ENCODE data around the gene POR.
"Not testable (repeated sequence)": the region's sequence is repeated elsewhere in the genome, so short reads cannot be mapped to it uniquely, and the experiment has no call there.

The POR gene

DNA sequence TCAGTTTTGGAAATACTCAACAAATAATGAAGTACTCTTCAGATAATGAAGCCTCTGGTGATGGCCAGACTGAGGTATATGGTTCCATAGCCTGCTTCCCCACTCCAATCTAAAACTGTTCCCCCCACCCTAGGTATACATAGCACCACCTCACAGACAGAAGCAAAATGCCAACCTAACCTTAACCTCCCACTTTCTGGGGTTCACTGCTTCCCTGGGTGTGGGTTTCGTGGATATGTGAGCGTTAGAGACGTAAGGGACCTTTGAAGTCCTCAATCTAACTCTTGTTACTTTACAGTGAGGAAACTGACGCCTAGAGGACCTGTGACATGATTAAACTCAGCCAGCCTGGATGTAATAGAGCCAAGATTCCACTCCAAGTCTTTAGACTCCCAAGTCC, 34.7 kb upstream of the POR start (continued):
- TF ChIP-seq CSRNP3 (CRISPR knock-in tag; IDR thresholded peaks at IDR 0.05), result no peak
- no peak for TF ChIP-seq PPARA (CRISPR knock-in tag; IDR thresholded peaks at IDR 0.05; ENCODE audit: borderline replicate concordance)
- TF ChIP-seq POU6F1 (CRISPR knock-in tag; IDR thresholded peaks at IDR 0.05; ENCODE audit: borderline replicate concordance, low read depth), result no peak

- ATAC-seq, result no peak
- TF ChIP-seq TSHZ2 (CRISPR knock-in tag; IDR thresholded peaks at IDR 0.05) (no peak), POU6F1 (CRISPR knock-in tag; IDR thresholded peaks at IDR 0.05; ENCODE audit: borderline replicate concordance, low read depth) (no peak), GLIS3 (CRISPR knock-in tag; IDR thresholded peaks at IDR 0.05) (no peak), ZFP3 (CRISPR knock-in tag; IDR thresholded peaks at IDR 0.05) (no peak), TCF4 (CRISPR knock-in tag; IDR thresholded peaks at IDR 0.05; ENCODE audit: borderline replicate concordance) (no peak), TOX (CRISPR knock-in tag; IDR thresholded peaks at IDR 0.05; ENCODE audit: borderline replicate concordance) (no peak), BACH2 (CRISPR knock-in tag; IDR thresholded peaks at IDR 0.05; ENCODE audit: borderline replicate concordance) (no peak), PPARA (CRISPR knock-in tag; IDR thresholded peaks at IDR 0.05; ENCODE audit: borderline replicate concordance) (no peak), ZC3H10 (CRISPR knock-in tag; IDR thresholded peaks at IDR 0.05) (no peak), ZNF8 (CRISPR knock-in tag; IDR thresholded peaks at IDR 0.05) (no peak), CSRNP3 (CRISPR knock-in tag; IDR thresholded peaks at IDR 0.05) (no peak), ZNF565 (CRISPR knock-in tag; conservative IDR thresholded peaks at IDR 0.05; ENCODE audit: low read depth) (no peak), ISL1 (CRISPR knock-in tag; IDR thresholded peaks at IDR 0.05) (no peak), OSR1 (CRISPR knock-in tag; IDR thresholded peaks at IDR 0.05) (no peak), ZNF70 (CRISPR knock-in tag; IDR thresholded peaks at IDR 0.05) (no peak)
- TF ChIP-seq, protein P1, sequence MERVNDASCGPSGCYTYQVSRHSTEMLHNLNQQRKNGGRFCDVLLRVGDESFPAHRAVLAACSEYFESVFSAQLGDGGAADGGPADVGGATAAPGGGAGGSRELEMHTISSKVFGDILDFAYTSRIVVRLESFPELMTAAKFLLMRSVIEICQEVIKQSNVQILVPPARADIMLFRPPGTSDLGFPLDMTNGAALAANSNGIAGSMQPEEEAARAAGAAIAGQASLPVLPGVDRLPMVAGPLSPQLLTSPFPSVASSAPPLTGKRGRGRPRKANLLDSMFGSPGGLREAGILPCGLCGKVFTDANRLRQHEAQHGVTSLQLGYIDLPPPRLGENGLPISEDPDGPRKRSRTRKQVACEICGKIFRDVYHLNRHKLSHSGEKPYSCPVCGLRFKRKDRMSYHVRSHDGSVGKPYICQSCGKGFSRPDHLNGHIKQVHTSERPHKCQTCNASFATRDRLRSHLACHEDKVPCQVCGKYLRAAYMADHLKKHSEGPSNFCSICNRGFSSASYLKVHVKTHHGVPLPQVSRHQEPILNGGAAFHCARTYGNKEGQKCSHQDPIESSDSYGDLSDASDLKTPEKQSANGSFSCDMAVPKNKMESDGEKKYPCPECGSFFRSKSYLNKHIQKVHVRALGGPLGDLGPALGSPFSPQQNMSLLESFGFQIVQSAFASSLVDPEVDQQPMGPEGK (CRISPR knock-in tag; IDR thresholded peaks at IDR 0.05; ENCODE audit: borderline replicate concordance), result no peak
These were observed 33.4 kb upstream of the POR start for GRCh38 chr7:75881436-75882095.

DNA sequence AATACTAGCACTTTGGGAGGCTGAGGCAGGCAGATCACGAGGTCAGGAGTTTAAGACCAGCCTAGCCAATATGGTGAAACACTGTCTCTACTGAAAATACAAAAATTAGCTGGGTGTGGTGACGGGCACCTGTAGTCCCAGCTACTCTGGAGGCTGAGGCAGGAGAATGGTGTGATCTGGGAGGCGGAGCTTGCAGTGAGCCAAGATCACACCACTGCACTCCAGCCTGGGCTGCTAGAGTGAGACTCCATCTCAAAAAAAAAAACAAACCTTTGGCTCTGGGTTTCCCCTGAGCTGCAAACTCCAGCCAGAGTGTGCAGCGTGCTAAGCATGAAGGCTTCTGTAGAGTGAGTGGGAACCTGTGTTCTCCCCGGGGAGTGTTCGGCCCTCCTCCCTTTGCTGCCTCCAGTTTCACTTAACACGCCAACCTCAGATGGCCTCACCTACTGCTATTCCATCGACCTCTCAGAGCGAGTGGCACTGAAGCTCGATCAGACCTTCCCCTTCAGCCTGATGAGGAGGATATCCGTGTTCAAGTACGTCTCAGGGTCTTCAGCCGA, 31.6 kb upstream of the POR start:
- not testable (repeated sequence) for ATAC-seq
